ENCODE results near the gene NR2F1-AS1.

DNA sequence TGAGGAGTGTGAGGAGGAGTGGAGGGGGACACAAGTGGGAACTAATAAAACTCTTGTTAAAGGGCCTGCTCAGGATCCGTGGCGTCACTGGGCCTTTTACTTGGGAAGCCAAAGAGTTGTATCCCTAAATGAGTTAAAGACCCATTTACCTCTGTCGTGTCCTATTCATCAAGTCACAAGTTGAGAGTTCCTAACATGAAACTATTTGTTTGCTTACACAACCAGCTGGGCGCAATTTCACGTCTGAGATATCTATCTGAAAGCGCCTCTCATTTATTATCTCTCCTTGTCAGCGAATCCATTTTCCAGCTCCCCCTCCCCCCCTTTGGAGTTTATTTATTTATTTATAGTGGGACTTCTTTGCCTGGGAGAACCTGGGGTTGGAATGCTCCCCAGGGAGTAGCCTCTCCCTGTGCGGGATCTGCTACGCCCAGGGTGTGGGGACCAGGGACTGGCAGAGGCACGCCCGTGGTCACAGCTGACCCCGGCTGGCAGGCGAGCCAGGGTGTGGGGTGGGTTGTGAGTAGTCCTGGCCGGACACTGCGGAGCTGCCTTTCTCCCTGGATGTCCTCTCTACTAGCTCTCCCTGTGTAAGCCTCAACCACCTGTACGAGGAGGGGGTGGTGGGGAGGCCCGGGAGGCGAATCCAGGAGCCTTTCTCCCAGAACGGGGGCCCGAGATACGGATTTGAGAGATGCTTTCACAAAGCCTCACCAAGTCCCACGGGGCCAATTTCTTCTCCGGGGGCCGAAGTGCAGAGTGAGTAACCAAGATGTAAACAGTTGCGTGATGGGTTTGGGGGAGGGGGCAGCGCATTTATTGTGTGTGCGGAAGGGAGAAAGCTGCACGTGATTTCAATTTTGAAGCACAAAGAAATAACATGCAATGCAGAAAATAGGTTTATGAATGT is 17.3 kb upstream of the NR2F1-AS1 start:
- no peak for TF ChIP-seq CTCF (IDR thresholded peaks at IDR 0.05)
- TF ChIP-seq POLR2A (IDR thresholded peaks at IDR 0.05): no peak
